Activated CD8-positive, alpha-beta memory T cell treated with anti-CD3 and anti-CD28 coated beads, Interleukin-2, amount 50 U/mL, for 24 hours (primary cell): Measurements from ENCODE around the gene HMGXB4.

ENCODE experiments used
- DNase-seq: peaks from one replicate; pipeline ENCODE4 v3.0.0-alpha.2; 2020; ENCODE audit errors: extremely low read depth

The HMGXB4 gene

GRCh38 chr22:35310556-35311550 is 53.6 kb downstream of the HMGXB4 start:
- DNase-seq: no peak

- no peak for DNase-seq
These were observed 54.3 kb downstream of the HMGXB4 start for GRCh38 chr22:35311551-35311999.

- no peak for DNase-seq
These were observed 55.1 kb downstream of the HMGXB4 start for GRCh38 chr22:35312198-35313059.

GRCh38 chr22:35313311-35314121 is 56.2 kb downstream of the HMGXB4 start:
- no peak for DNase-seq

- no peak for DNase-seq
These were observed 57.1 kb downstream of the HMGXB4 start for GRCh38 chr22:35314161-35314942.

- no peak for DNase-seq
These were observed 58.0 kb downstream of the HMGXB4 start for GRCh38 chr22:35315141-35315854.

- DNase-seq: no peak
These were observed 58.8 kb downstream of the HMGXB4 start for GRCh38 chr22:35315855-35316745.

GRCh38 chr22:35316751-35317150 is 59.5 kb downstream of the HMGXB4 start:
- DNase-seq: no peak

- DNase-seq: no peak
These were observed 60.5 kb downstream of the HMGXB4 start for GRCh38 chr22:35317680-35318290.

GRCh38 chr22:35318346-35319215 is 61.3 kb downstream of the HMGXB4 start:
- DNase-seq: no peak

GRCh38 chr22:35319244-35319985 is 62.1 kb downstream of the HMGXB4 start:
- no peak for DNase-seq

GRCh38 chr22:35322126-35322525 is 64.8 kb downstream of the HMGXB4 start:
- no peak for DNase-seq

- no peak for DNase-seq
These were observed 65.6 kb downstream of the HMGXB4 start for GRCh38 chr22:35322893-35323292.

GRCh38 chr22:35323305-35323704 is 66.0 kb downstream of the HMGXB4 start:
- DNase-seq: no peak

- DNase-seq: no peak
These were observed 66.8 kb downstream of the HMGXB4 start for GRCh38 chr22:35324067-35324466.

GRCh38 chr22:35324762-35325161 is 67.5 kb downstream of the HMGXB4 start:
- DNase-seq: no peak

- DNase-seq: no peak
These were observed 67.9 kb downstream of the HMGXB4 start for GRCh38 chr22:35325209-35325608.
